KMS-11 (cell line): ENCODE data around the gene UNKL.

Source experiments
- H2AFZ ChIP-seq: fragments of 200-600 bp; sonication (generic); 2 replicates; pipeline ENCODE4 v1.6.1; 2016; ENCODE audit warnings: antibody characterized with exemption, mixed run types, low read depth
- H3K27ac ChIP-seq: fragments of 200-600 bp; sonication (generic); 2 replicates; pipeline ENCODE4 v1.6.1; 2016; ENCODE audit warnings: mild to moderate bottlenecking, mixed run types
- H3K27me3 ChIP-seq: fragments of 200-600 bp; sonication (generic); 2 replicates; pipeline ENCODE4 v1.6.1; 2017; ENCODE audit warnings: mild to moderate bottlenecking, low read depth, mixed run types, moderate library complexity; ENCODE audit not compliant: insufficient read depth
- H3K36me3 ChIP-seq: fragments of 200-600 bp; sonication (generic); 2 replicates; pipeline ENCODE4 v1.6.1; 2017; ENCODE audit warnings: mild to moderate bottlenecking, mixed run types; ENCODE audit not compliant: insufficient read depth
- H3K4me1 ChIP-seq: fragments of 200-600 bp; sonication (generic); 2 replicates; pipeline ENCODE4 v1.6.1; 2016; ENCODE audit warnings: mild to moderate bottlenecking, low read depth, mixed run types; ENCODE audit not compliant: poor library complexity, severe bottlenecking
- H3K4me2 ChIP-seq: fragments of 200-600 bp; sonication (generic); 2 replicates; pipeline ENCODE4 v1.7.0; 2016; ENCODE audit warnings: mild to moderate bottlenecking, mixed run types
- H3K4me3 ChIP-seq: fragments of 200-600 bp; sonication (generic); IDR thresholded peaks from 2 replicates; pipeline ENCODE4 v1.6.1; 2017; ENCODE audit warnings: low read depth, low read length, mixed read lengths; ENCODE audit not compliant: insufficient read depth
- H3K79me2 ChIP-seq: fragments of 200-600 bp; sonication (generic); 2 replicates; pipeline ENCODE4 v1.6.1; 2016; ENCODE audit warnings: low read depth, mixed run types; ENCODE audit not compliant: insufficient read depth
- H3K9ac ChIP-seq: fragments of 200-600 bp; sonication (generic); 2 replicates; pipeline ENCODE4 v1.6.1; 2016; ENCODE audit warnings: mild to moderate bottlenecking, mixed run types
- H4K20me1 ChIP-seq: fragments of 200-600 bp; sonication (generic); 2 replicates; pipeline ENCODE4 v1.6.1; 2016; ENCODE audit warnings: mild to moderate bottlenecking, mixed run types; ENCODE audit not compliant: insufficient read depth
- TF ChIP-seq, protein P1 (sequence below): fragments of 200-600 bp; sonication (generic); conservative IDR thresholded peaks from 2 replicates; pipeline ENCODE4 v1.6.1; 2017; ENCODE audit warnings: low read depth, mild to moderate bottlenecking, antibody characterized with exemption, low read length, moderate library complexity, mixed read lengths

UNKL gene

GRCh38 chr16:1333149-1333812 is 81.2 kb downstream of the UNKL start, which contains the start of gene BAIAP3:
Gene BAIAP3, plus strand, starts transcription at chr16:1333645. Its CDS starts 4,905 bp downstream, at chr16:1338550.
- peak within 1 kb of the TSS; percentile 44 for H3K4me3 ChIP-seq
- H4K20me1 ChIP-seq: no peaks in the 10 kb centered on the region
- peaks cover 30% of the 10 kb centered on the region for H3K4me1 ChIP-seq
- H2AFZ ChIP-seq: peak within 1 kb of the TSS; percentile 71
- peaks cover 55% of the 10 kb centered on the region for H3K27me3 ChIP-seq
- H3K79me2 ChIP-seq: no peaks in the 10 kb centered on the region
- peak within 1 kb of the TSS; percentile 100 for H3K4me2 ChIP-seq
- H3K9ac ChIP-seq: peak within 1 kb of the TSS; percentile 80; the same call in 1 of the 2 replicates
- peak within 1 kb of the TSS; percentile 82 for H3K27ac ChIP-seq
- H3K36me3 ChIP-seq: no peaks in the 10 kb centered on the region
- TF ChIP-seq, protein P1, sequence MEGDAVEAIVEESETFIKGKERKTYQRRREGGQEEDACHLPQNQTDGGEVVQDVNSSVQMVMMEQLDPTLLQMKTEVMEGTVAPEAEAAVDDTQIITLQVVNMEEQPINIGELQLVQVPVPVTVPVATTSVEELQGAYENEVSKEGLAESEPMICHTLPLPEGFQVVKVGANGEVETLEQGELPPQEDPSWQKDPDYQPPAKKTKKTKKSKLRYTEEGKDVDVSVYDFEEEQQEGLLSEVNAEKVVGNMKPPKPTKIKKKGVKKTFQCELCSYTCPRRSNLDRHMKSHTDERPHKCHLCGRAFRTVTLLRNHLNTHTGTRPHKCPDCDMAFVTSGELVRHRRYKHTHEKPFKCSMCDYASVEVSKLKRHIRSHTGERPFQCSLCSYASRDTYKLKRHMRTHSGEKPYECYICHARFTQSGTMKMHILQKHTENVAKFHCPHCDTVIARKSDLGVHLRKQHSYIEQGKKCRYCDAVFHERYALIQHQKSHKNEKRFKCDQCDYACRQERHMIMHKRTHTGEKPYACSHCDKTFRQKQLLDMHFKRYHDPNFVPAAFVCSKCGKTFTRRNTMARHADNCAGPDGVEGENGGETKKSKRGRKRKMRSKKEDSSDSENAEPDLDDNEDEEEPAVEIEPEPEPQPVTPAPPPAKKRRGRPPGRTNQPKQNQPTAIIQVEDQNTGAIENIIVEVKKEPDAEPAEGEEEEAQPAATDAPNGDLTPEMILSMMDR: no peak

GRCh38 chr16:1332618-1333148 is 81.8 kb downstream of the UNKL start:
- H4K20me1 ChIP-seq: no peaks in the 10 kb centered on the region
- peak overlapping the region; percentile 82 for H3K27ac ChIP-seq
- no peaks in the 10 kb centered on the region for H3K36me3 ChIP-seq
- peak overlapping the region; percentile 80 for H3K9ac ChIP-seq
- H3K79me2 ChIP-seq: no peaks in the 10 kb centered on the region
- H3K4me3 ChIP-seq: peak overlapping the region; percentile 44
- peaks cover 25% of the 10 kb centered on the region for H3K4me1 ChIP-seq
- peak overlapping the region; percentile 71 for H2AFZ ChIP-seq
- peaks cover 51% of the 10 kb centered on the region for H3K27me3 ChIP-seq
- TF ChIP-seq, protein P1: no peak
- H3K4me2 ChIP-seq: peak overlapping the region; percentile 100

GRCh38 chr16:1331712-1332617 is 82.5 kb downstream of the UNKL start:
- H4K20me1 ChIP-seq: no peaks in the 10 kb centered on the region
- peak overlapping the region; percentile 71; the same call in 1 of the 2 replicates for H2AFZ ChIP-seq
- TF ChIP-seq, protein P1: no peak
- H3K9ac ChIP-seq: peak overlapping the region; percentile 80
- no peaks in the 10 kb centered on the region for H3K36me3 ChIP-seq
- H3K4me3 ChIP-seq: peak overlapping the region; percentile 51
- peak overlapping the region; percentile 82 for H3K27ac ChIP-seq
- peaks cover 43% of the 10 kb centered on the region for H3K27me3 ChIP-seq
- H3K4me1 ChIP-seq: peaks cover 25% of the 10 kb centered on the region
- peak overlapping the region; percentile 100 for H3K4me2 ChIP-seq
- H3K79me2 ChIP-seq: no peaks in the 10 kb centered on the region

DNA sequence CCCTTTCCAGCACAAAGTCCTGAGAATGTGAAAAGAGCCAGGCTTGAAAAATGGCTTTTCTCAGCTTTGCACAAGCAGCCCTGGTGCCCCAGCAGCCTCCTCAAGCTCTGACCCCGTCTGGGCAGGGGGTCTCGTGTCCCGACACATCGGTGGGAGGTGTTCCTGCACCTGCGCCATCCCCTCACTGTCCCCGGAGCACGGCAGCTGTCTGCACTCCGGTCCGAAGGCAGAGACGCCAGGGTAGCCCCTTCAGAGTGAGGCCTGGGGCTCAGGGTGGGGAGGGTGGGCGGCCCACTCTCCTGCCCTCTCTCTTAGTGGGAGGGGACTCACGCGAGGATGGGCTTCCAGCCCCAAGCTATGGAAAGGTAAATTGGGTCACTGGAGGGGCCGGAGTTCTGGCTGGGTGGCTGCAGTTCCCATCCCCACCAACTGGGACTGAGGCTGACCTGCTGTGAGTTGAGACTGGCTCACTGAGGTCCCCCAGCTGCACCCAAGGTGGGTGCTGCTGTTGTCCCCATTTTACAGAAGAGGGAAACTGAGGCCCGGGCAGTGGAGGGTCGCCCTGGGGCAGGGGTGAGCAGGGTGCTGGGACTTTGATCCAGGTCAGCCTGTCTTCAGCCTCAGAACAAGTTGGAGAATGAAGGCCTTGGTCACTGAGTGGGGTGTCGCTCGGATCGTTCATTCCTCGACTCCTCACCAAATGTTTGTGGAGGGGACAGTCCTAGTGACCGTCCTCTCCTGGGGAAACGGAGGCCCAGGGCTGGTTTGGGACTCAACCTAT is 83.4 kb downstream of the UNKL start:
- peak overlapping the region; percentile 100 for H3K4me2 ChIP-seq
- TF ChIP-seq, protein P1: no peak
- no peaks in the 10 kb centered on the region for H3K36me3 ChIP-seq
- H3K4me3 ChIP-seq: peak overlapping the region; percentile 51
- peaks cover 35% of the 10 kb centered on the region for H3K27me3 ChIP-seq
- H3K9ac ChIP-seq: peak overlapping the region; percentile 80
- H4K20me1 ChIP-seq: no peaks in the 10 kb centered on the region
- H3K4me1 ChIP-seq: peaks cover 25% of the 10 kb centered on the region
- no peaks in the 10 kb centered on the region for H3K79me2 ChIP-seq
- peak overlapping the region; percentile 82 for H3K27ac ChIP-seq
- H2AFZ ChIP-seq: peak overlapping the region; percentile 71; the same call in 1 of the 2 replicates
